Activated CD4-positive, alpha-beta T cell treated with anti-CD3 and anti-CD28 coated beads, Interleukin-2, amount 10 ng/mL, durations not matched to agents 24 days and 14 days (primary cell): Measurements from ENCODE around the gene INO80C. TPM values are rescaled to one million over a fixed set of nuclear protein-coding genes. Genes with fewer than 3 reads are reported as not detected.
"Not testable (repeated sequence)": the region's sequence is repeated elsewhere in the genome, so short reads cannot be mapped to it uniquely, and the experiment has no call there.

Source experiments
- DNase-seq: peaks from one replicate; pipeline ENCODE4 v3.0.0; 2022
- H3K27ac Mint-ChIP-seq: one replicate; pipeline ENCODE4 v1.8.0; 2022; ENCODE audit warnings: mild to moderate bottlenecking, mixed read lengths
- H3K27me3 Mint-ChIP-seq: one replicate; pipeline ENCODE4 v1.8.0; 2022; ENCODE audit warnings: mixed read lengths
- H3K36me3 Mint-ChIP-seq: one replicate; pipeline ENCODE4 v1.8.0; 2022; ENCODE audit warnings: low read depth, mild to moderate bottlenecking, mixed read lengths
- H3K4me1 Mint-ChIP-seq: one replicate; pipeline ENCODE4 v1.8.0; 2021; ENCODE audit warnings: mixed read lengths
- H3K4me3 Mint-ChIP-seq: one replicate; pipeline ENCODE4 v1.8.0; 2022; ENCODE audit warnings: mild to moderate bottlenecking, moderate library complexity, mixed read lengths
- H3K9me3 Mint-ChIP-seq: one replicate; pipeline ENCODE4 v1.8.0; 2021; ENCODE audit warnings: mixed read lengths
- intact Hi-C: fragments of 100-400 bp; cut with micrococcal nuclease; formaldehyde crosslinking; loops from one replicate; pipeline ENCODE4 v1.15.1; 2023
- total RNA-seq: library from RNA; stranded (reverse); gene quantifications from 2 replicates; pipeline ENCODE4 v1.2.3, GENCODE V29; 2022

Gene INO80C
- total RNA-seq, 1 donor from 2014 or later = 34.7 TPM

GRCh38 chr18:35488396-35488795, 9.4 kb downstream of the INO80C start:
- not testable (repeated sequence) for H3K27ac Mint-ChIP-seq, DNase-seq, H3K27me3 Mint-ChIP-seq

GRCh38 chr18:35487525-35487924, 10.2 kb downstream of the INO80C start:
- H3K27ac Mint-ChIP-seq, H3K4me3 Mint-ChIP-seq, intact Hi-C loops, DNase-seq, H3K9me3 Mint-ChIP-seq, H3K27me3 Mint-ChIP-seq: not testable (repeated sequence)
- Mint-ChIP-seq H3K4me1 (peaks cover 16% of the 10 kb centered on the region), H3K36me3 (peaks cover 13% of the 10 kb centered on the region)

More at GRCh38 chr18:35488396-35488795, 9.4 kb downstream of the INO80C start:
- Mint-ChIP-seq H3K36me3 (peaks cover 13% of the 10 kb centered on the region), H3K4me1 (peaks cover 15% of the 10 kb centered on the region)
- H3K4me3 Mint-ChIP-seq, H3K9me3 Mint-ChIP-seq, intact Hi-C loops: not testable (repeated sequence)

GRCh38 chr18:35485852-35486251, 11.9 kb downstream of the INO80C start:
- intact Hi-C loops = loop anchor here (2.0 kb wide), 2 partner anchors 131 to 625 kb away; no protein-coding TSS in a partner anchor
- Mint-ChIP-seq H3K27me3 (no peaks in the 10 kb centered on the region), H3K36me3 (peaks cover 13% of the 10 kb centered on the region), H3K4me3 (no peak overlapping the region), H3K4me1 (peaks cover 17% of the 10 kb centered on the region), H3K27ac (no peak overlapping the region), H3K9me3 (peaks cover 8% of the 10 kb centered on the region)
- DNase-seq = no peak

GRCh38 chr18:35484034-35484433, 13.7 kb downstream of the INO80C start:
- Mint-ChIP-seq H3K36me3 (peaks cover 13% of the 10 kb centered on the region), H3K9me3 (peaks cover 8% of the 10 kb centered on the region), H3K27ac (peak overlapping the region; percentile 16), H3K4me3 (no peak overlapping the region), H3K4me1 (peaks cover 16% of the 10 kb centered on the region), H3K27me3 (no peaks in the 10 kb centered on the region)
- DNase-seq = no peak
- intact Hi-C loops = loop anchor here (1.0 to 5.0 kb wide), 5 partner anchors 13 to 623 kb away; partner anchors contain the start of gene INO80C

- Mint-ChIP-seq H3K27ac (no peak overlapping the region), H3K27me3 (no peaks in the 10 kb centered on the region)
- intact Hi-C loops = loop anchor here (5.0 kb wide), 2 partner anchors 65 to 505 kb away; no protein-coding TSS in a partner anchor
Observed at GRCh38 chr18:35481960-35482366, 15.8 kb downstream of the INO80C start.

GRCh38 chr18:35479911-35480586, 17.7 kb downstream of the INO80C start:
- intact Hi-C loops = loop anchor here (2.0 to 5.0 kb wide), 3 partner anchors 17 to 503 kb away; partner anchors contain the start of gene INO80C
- no peaks in the 10 kb centered on the region for H3K27me3 Mint-ChIP-seq
- no peak overlapping the region for H3K27ac Mint-ChIP-seq
- H3K4me1 Mint-ChIP-seq = peaks cover 26% of the 10 kb centered on the region
- DNase-seq = no peak
- H3K36me3 Mint-ChIP-seq = peaks cover 7% of the 10 kb centered on the region
- no peak overlapping the region for H3K4me3 Mint-ChIP-seq
- peaks cover 2% of the 10 kb centered on the region for H3K9me3 Mint-ChIP-seq

More at GRCh38 chr18:35481960-35482366, 15.8 kb downstream of the INO80C start:
- H3K9me3 Mint-ChIP-seq = peaks cover under 1% of the 10 kb centered on the region
- peaks cover 25% of the 10 kb centered on the region for H3K4me1 Mint-ChIP-seq
- no peak overlapping the region for H3K4me3 Mint-ChIP-seq
- no peak for DNase-seq
- H3K36me3 Mint-ChIP-seq = peaks cover 5% of the 10 kb centered on the region

- no peak for DNase-seq
- H3K4me3 Mint-ChIP-seq = peak overlapping the region; percentile 1
- peaks cover 7% of the 10 kb centered on the region for H3K9me3 Mint-ChIP-seq
- H3K4me1 Mint-ChIP-seq = peaks cover 24% of the 10 kb centered on the region
- H3K36me3 Mint-ChIP-seq = peaks cover 14% of the 10 kb centered on the region
- intact Hi-C loops = loop anchor here (2.0 kb wide), 1 partner anchor 18 kb away; the partner anchor contains the start of gene INO80C
- H3K27ac Mint-ChIP-seq = peak overlapping the region; percentile 38
- no peaks in the 10 kb centered on the region for H3K27me3 Mint-ChIP-seq
Observed at GRCh38 chr18:35478520-35479435, 19.0 kb downstream of the INO80C start.

- intact Hi-C loops = loop anchor here (2.0 kb wide), 1 partner anchor 19 kb away; the partner anchor contains the start of gene INO80C
- no peak for DNase-seq
- no peaks in the 10 kb centered on the region for H3K27me3 Mint-ChIP-seq
- H3K9me3 Mint-ChIP-seq = peaks cover 7% of the 10 kb centered on the region
- H3K4me3 Mint-ChIP-seq = no peak overlapping the region
- H3K27ac Mint-ChIP-seq = no peak overlapping the region
- H3K4me1 Mint-ChIP-seq = peaks cover 22% of the 10 kb centered on the region
- H3K36me3 Mint-ChIP-seq = peaks cover 18% of the 10 kb centered on the region
Observed at GRCh38 chr18:35477974-35478373, 19.8 kb downstream of the INO80C start.

GRCh38 chr18:35477497-35477896, 20.3 kb downstream of the INO80C start:
- Mint-ChIP-seq H3K4me1 (peaks cover 21% of the 10 kb centered on the region), H3K36me3 (peaks cover 23% of the 10 kb centered on the region), H3K27me3 (no peaks in the 10 kb centered on the region), H3K27ac (no peak overlapping the region), H3K9me3 (peaks cover 11% of the 10 kb centered on the region), H3K4me3 (no peak overlapping the region)
- intact Hi-C loops = no loop called here
- no peak for DNase-seq

GRCh38 chr18:35474884-35475283, 22.9 kb downstream of the INO80C start:
- no peak overlapping the region for H3K27ac Mint-ChIP-seq
- H3K27me3 Mint-ChIP-seq = no peaks in the 10 kb centered on the region
- intact Hi-C loops = no loop called here

GRCh38 chr18:35473562-35473961, 24.2 kb downstream of the INO80C start:
- Mint-ChIP-seq H3K27ac (no peak overlapping the region), H3K4me3 (no peak overlapping the region), H3K9me3 (peaks cover 13% of the 10 kb centered on the region), H3K36me3 (peaks cover 27% of the 10 kb centered on the region), H3K27me3 (no peaks in the 10 kb centered on the region), H3K4me1 (peaks cover 12% of the 10 kb centered on the region)
- intact Hi-C loops = no loop called here
- DNase-seq = no peak

More at GRCh38 chr18:35474884-35475283, 22.9 kb downstream of the INO80C start:
- H3K36me3 Mint-ChIP-seq = peaks cover 27% of the 10 kb centered on the region
- peaks cover 20% of the 10 kb centered on the region for H3K4me1 Mint-ChIP-seq
- H3K9me3 Mint-ChIP-seq = peaks cover 13% of the 10 kb centered on the region
- H3K4me3 Mint-ChIP-seq = no peak overlapping the region
- no peak for DNase-seq

- Mint-ChIP-seq H3K27me3 (no peaks in the 10 kb centered on the region), H3K27ac (no peak overlapping the region), H3K36me3 (peaks cover 24% of the 10 kb centered on the region), H3K4me1 (peaks cover 4% of the 10 kb centered on the region), H3K4me3 (no peak overlapping the region), H3K9me3 (peaks cover 13% of the 10 kb centered on the region)
- DNase-seq = no peak
- intact Hi-C loops = no loop called here
Observed at GRCh38 chr18:35470435-35470834, 27.3 kb downstream of the INO80C start.

GRCh38 chr18:35469725-35470124, 28.0 kb downstream of the INO80C start:
- Mint-ChIP-seq H3K27me3 (no peaks in the 10 kb centered on the region), H3K27ac (no peak overlapping the region), H3K4me1 (peaks cover under 1% of the 10 kb centered on the region), H3K36me3 (peaks cover 19% of the 10 kb centered on the region), H3K4me3 (no peak overlapping the region), H3K9me3 (peaks cover 7% of the 10 kb centered on the region)
- no peak for DNase-seq
- intact Hi-C loops = no loop called here
